Mammary epithelial cell (primary cell): ENCODE data around the gene STX18.

Experiments used
- CTCF ChIP-seq, 2 donors: IDR thresholded peaks in 1 of 2; conservative IDR thresholded peaks in 1 of 2; 2 replicates each; pipeline ENCODE4 v1.5.1; 2011 to 2012; ENCODE audit warnings: inconsistent platforms in 2 of 2, low read length in 2 of 2, mild to moderate bottlenecking in 2 of 2, control low read depth in 1 of 2, low read depth in 1 of 2; ENCODE audit not compliant: insufficient read depth in 1 of 2; ENCODE audit errors: extremely low read depth in 1 of 2
- EZH2 ChIP-seq: IDR thresholded peaks from 2 replicates; pipeline ENCODE4 v1.6.1; 2012; ENCODE audit warnings: low read length, inconsistent platforms, borderline replicate concordance

- TF ChIP-seq CTCF (conservative IDR thresholded peaks at IDR 0.05 in 1 of 2, IDR thresholded peaks at IDR 0.05 in 1 of 2; ENCODE audit: extremely low read depth in 1 of 2, insufficient read depth in 1 of 2, low read depth in 1 of 2, low read length in 2 of 2) (no peak), EZH2 (no peak)
Observed at GRCh38 chr4:4456816-4457578, 84.9 kb downstream of the STX18 start.
